NCI-H1105 treated with DMSO at 0.1 percent for 48 hours (cell line): ENCODE data around the gene CTF1.
"Not testable (repeated sequence)": the region's sequence is repeated elsewhere in the genome, so short reads cannot be mapped to it uniquely, and the experiment has no call there.

Experiments
- DNase-seq: peaks from one replicate; lab custom pipeline; 2025; lab: John Stamatoyannopoulos, UW

CTF1 gene

GRCh38 chr16:30896261-30896888 is at the start of gene CTF1:
TSS of gene CTF1 (plus strand) at chr16:30896614. CDS start at chr16:30896644, 30 bp downstream.
- peak; percentile 17 for DNase-seq

- DNase-seq: no peak
Measured at GRCh38 chr16:30846649-30847402, 49.6 kb upstream of the CTF1 start.

GRCh38 chr16:30850246-30850645 is 46.2 kb upstream of the CTF1 start:
- no peak for DNase-seq

- no peak for DNase-seq
Measured at GRCh38 chr16:30853758-30854157, 42.7 kb upstream of the CTF1 start.

GRCh38 chr16:30858111-30858495 is 38.3 kb upstream of the CTF1 start:
- DNase-seq: no peak

GRCh38 chr16:30858829-30859423 is 37.5 kb upstream of the CTF1 start:
- DNase-seq: no peak

- not testable (repeated sequence) for DNase-seq
Measured at GRCh38 chr16:30860729-30861128, 35.7 kb upstream of the CTF1 start.

GRCh38 chr16:30863178-30863577 is 33.2 kb upstream of the CTF1 start:
- DNase-seq: not testable (repeated sequence)

GRCh38 chr16:30866031-30866430 is 30.4 kb upstream of the CTF1 start:
- DNase-seq: no peak

GRCh38 chr16:30867747-30868146 is 28.7 kb upstream of the CTF1 start:
- no peak for DNase-seq

GRCh38 chr16:30870904-30871303 is 25.5 kb upstream of the CTF1 start:
- DNase-seq: no peak

- DNase-seq: no peak
Measured at GRCh38 chr16:30874244-30874820, 22.1 kb upstream of the CTF1 start.

GRCh38 chr16:30874821-30875717 is 21.3 kb upstream of the CTF1 start:
- peak; percentile 88 for DNase-seq

- peak; percentile 32 for DNase-seq
Measured at GRCh38 chr16:30875871-30876801, 20.3 kb upstream of the CTF1 start.

- no peak for DNase-seq
Measured at GRCh38 chr16:30876867-30877266, 19.5 kb upstream of the CTF1 start.

GRCh38 chr16:30882429-30883310 is 13.7 kb upstream of the CTF1 start:
- DNase-seq: no peak

GRCh38 chr16:30884760-30885159 is 11.7 kb upstream of the CTF1 start:
- DNase-seq: no peak

GRCh38 chr16:30885196-30885595 is 11.2 kb upstream of the CTF1 start:
- DNase-seq: no peak

GRCh38 chr16:30886145-30886544 is 10.3 kb upstream of the CTF1 start:
- DNase-seq: no peak

GRCh38 chr16:30887927-30888326 is 8.5 kb upstream of the CTF1 start:
- no peak for DNase-seq
